K562 (cell line): ENCODE results near the gene GCH1.

Experiments used
- CBX8 ChIP-seq: fragments of 200-600 bp; sonication (generic); IDR thresholded peaks from 2 replicates; pipeline ENCODE4 v1.6.1; 2012; ENCODE audit warnings: borderline replicate concordance, mixed run types, low read depth, mild to moderate bottlenecking, moderate library complexity, mixed read lengths, low read length, control low read depth, inconsistent platforms; ENCODE audit not compliant: poor library complexity, severe bottlenecking; ENCODE audit errors: extremely low read depth
- CHD4 ChIP-seq: fragments of 200-600 bp; sonication (generic); IDR thresholded peaks from 3 replicates; pipeline ENCODE4 v1.6.1; 2012; ENCODE audit warnings: low read depth, mild to moderate bottlenecking, mixed read lengths, low read length, inconsistent platforms; ENCODE audit not compliant: insufficient read depth, insufficient replicate concordance, poor library complexity, severe bottlenecking
- CREB1 ChIP-seq, 2 experiments: sonication (generic) in 1 of 2; formaldehyde crosslinking in 1 of 2; IDR thresholded peaks; 2 replicates each; pipeline versions ENCODE4 v1.6.1 to v1.8.0; 2012 to 2022; ENCODE audit warnings: inconsistent platforms in 1 of 2, mild to moderate bottlenecking in 1 of 2, missing genetic modification reagents in 1 of 2, moderate library complexity in 1 of 2
- ELK1 ChIP-seq: sonication (generic); formaldehyde crosslinking; IDR thresholded peaks from 2 replicates; pipeline ENCODE4 v1.8.1; 2022; ENCODE audit warnings: missing genetic modification reagents
- EZH2 ChIP-seq: IDR thresholded peaks from 2 replicates; pipeline ENCODE4 v1.6.1; 2012; ENCODE audit warnings: low read depth, mild to moderate bottlenecking, inconsistent platforms, low read length, borderline replicate concordance
- POLR2AphosphoS5 ChIP-seq: IDR thresholded peaks from 2 replicates; pipeline ENCODE4 v1.6.1; 2011; ENCODE audit warnings: mild to moderate bottlenecking, low read depth, low read length, moderate library complexity; ENCODE audit not compliant: control insufficient read depth, insufficient read depth
- RAD21 ChIP-seq, 2 experiments: fragments of 250-450 bp in 1 of 2; fragments of 450-650 bp in 1 of 2; sonication (Bioruptor Pico) in 1 of 2; formaldehyde crosslinking in 1 of 2; IDR thresholded peaks in 1 of 2; conservative IDR thresholded peaks in 1 of 2; 2 replicates each; pipeline versions ENCODE4 v1.4.0 to v1.8.0; 2020 to 2022; ENCODE audit warnings: mild to moderate bottlenecking in 2 of 2, moderate library complexity in 1 of 2
- SMC3 ChIP-seq: conservative IDR thresholded peaks from 2 replicates; pipeline ENCODE4 v1.6.1; 2011; ENCODE audit warnings: low read depth, low read length, improper control_type of control experiment; ENCODE audit not compliant: insufficient read depth
- U2AF2 ChIP-seq: fragments of 200-400 bp; formaldehyde crosslinking; optimal IDR thresholded peaks from 2 replicates; pipeline ENCODE3; 2017; ENCODE audit warnings: low read depth, mild to moderate bottlenecking, low read length

GRCh38 chr14:54935958-54936357, 33.3 kb upstream of the GCH1 start:
- TF ChIP-seq POLR2AphosphoS5 (no peak), ELK1 (CRISPR knock-in tag) (no peak), RAD21 (CRISPR knock-in tag; conservative IDR thresholded peaks at IDR 0.05 in 1 of 2, IDR thresholded peaks at IDR 0.05 in 1 of 2) (no peak), EZH2 (no peak), SMC3 (no peak), U2AF2 (no peak), CBX8 (no peak), CHD4 (no peak), CREB1 (IDR thresholded peaks at IDR 0.05) (no peak), CREB1 (CRISPR knock-in tag; IDR thresholded peaks at IDR 0.05) (no peak)
